Measurements from ENCODE around the gene UBAP1L. TPM values are rescaled to one million over a fixed set of nuclear protein-coding genes. Genes with fewer than 3 reads are reported as not detected.

UBAP1L gene
- total RNA-seq, 1 donor: 2.1 TPM

GRCh38 chr15:65134538-65134937 lies 19.5 kb upstream of the UBAP1L start:
- DNase-seq (ENCODE audit: low read depth): no peak
- no peak overlapping the region for H3K4me3 ChIP-seq (ENCODE audit: low read depth, low read length)
- TF ChIP-seq CTCF (IDR thresholded peaks at IDR 0.05; ENCODE audit: insufficient read depth, low read length): no peak

DNA sequence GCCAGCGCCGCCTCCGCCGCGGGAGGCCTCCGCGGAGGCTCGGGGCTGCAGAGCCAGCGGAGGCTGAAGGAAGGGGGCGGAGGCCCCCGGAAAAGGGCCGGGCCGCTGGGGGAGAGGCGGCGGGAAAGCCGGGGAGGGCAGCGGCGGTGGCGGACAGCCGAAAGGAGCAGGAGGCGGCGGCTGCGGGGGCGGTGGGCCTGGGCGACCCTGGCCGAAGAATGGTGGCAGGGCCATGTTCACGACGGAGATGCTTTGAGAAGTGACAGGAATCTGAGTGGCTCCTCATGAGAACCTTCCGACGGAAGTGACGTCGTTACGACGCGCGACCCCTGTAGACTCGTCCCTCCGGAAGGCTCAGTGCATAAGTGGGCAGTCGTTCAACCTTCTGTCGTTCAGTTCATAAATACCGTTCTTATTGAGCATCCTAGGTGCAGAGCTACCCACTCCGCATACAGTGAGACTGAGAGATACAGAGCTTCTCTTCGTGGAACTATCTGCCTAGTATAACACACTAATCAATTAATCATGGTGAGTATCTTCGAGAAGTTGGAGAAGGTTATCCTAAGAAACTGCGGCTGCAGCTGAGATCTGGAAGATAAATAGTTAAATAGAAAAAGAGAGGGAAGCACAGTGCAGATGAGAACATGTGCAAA lies 18.7 kb upstream of the UBAP1L start, which contains the start of gene PDCD7:
TSS of gene PDCD7 (minus strand) at position 261 of the 653 bp plus-strand sequence. CDS start at position 234, 27 bp downstream.
- DNase-seq (ENCODE audit: low read depth): peak; percentile 91
- peak within 1 kb of the TSS; percentile 82 for H3K4me3 ChIP-seq (ENCODE audit: low read depth, low read length)
- no peak for TF ChIP-seq CTCF (IDR thresholded peaks at IDR 0.05; ENCODE audit: insufficient read depth, low read length)

DNA sequence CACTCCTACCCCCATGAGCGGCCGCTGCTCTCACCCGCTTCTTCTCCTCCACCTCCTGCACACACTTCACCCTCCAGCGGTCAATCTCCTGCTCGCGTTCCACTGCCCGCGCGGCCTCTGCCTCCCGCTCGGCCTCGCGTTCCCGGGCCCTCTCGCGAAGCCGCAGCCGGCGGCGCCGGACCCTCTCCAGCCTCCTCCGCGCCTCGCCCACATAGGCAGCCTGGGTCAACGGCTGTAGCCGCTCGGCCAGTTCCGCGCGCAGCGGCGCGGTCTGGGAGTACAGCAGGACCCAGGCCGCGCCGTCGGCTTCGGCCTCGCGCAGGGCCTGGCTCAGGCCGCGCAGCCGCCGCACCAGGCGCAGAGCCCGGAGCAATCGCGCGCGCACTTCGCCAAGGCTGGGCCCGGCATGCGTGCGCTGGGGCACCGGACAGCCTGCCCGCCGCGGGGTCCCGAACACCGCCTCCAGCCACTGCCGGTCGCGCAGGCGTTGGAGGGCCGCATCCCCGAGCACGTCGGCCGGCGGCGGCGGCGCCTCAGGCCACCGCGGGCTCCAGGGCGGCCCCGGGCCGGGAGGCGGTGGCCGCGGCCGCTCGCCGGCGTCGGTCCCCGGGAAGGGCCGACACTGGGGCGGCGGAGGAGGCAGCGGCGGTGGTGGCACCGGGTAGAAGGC lies 18.0 kb upstream of the UBAP1L start:
- TF ChIP-seq CTCF (IDR thresholded peaks at IDR 0.05; ENCODE audit: insufficient read depth, low read length): no peak
- peak; percentile 40 for DNase-seq (ENCODE audit: low read depth)

DNA sequence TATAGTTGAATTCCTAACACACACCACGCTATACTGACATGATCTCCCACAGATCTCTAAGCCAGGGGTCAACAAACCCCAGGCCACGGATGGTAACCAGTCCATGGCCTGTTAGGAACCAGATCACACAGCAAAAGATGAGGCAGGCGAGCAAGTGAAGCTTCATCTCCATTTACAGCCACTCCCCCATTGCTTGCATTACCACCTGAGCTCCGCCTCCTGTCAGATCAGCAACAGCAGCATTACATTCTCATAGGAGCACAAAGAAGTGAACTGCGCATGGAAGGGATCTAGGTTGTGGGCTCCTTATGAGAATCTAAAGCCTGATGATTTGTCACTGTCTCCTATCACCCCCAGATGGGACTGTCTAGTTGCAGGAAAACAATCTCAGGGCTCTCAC lies 15.9 kb upstream of the UBAP1L start:
- no peak for DNase-seq (ENCODE audit: low read depth)
- H3K4me3 ChIP-seq (ENCODE audit: low read depth, low read length): no peak overlapping the region
- no peak for TF ChIP-seq CTCF (IDR thresholded peaks at IDR 0.05; ENCODE audit: insufficient read depth, low read length)

More for the DNA sequence above, 18.0 kb upstream of the UBAP1L start:
- peak overlapping the region; percentile 82 for H3K4me3 ChIP-seq (ENCODE audit: low read depth, low read length)

DNA sequence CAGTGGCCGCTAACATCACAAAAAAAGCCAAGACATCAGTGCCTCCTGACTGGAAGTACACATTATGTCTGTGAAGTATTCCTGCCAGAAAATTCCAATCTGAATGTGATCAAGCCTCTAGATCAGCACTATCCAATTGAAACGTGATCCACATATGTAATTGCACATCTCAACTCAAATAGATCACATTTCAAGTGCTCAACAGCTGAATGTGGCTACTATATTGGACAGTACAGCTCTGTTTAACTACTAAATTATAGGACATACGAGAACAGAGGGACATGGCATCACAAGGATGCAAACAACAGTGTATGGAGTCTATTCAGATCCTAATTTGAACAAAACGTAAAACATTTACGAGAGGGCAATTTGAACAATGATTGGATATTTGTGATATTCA lies 542 bp upstream of the UBAP1L start:
- no peak for TF ChIP-seq CTCF (IDR thresholded peaks at IDR 0.05; ENCODE audit: insufficient read depth, low read length)
- no peak for DNase-seq (ENCODE audit: low read depth)
- H3K4me3 ChIP-seq (ENCODE audit: low read depth, low read length): no peak overlapping the region

- TF ChIP-seq CTCF (IDR thresholded peaks at IDR 0.05; ENCODE audit: insufficient read depth, low read length): no peak
- peak; percentile 71 for DNase-seq (ENCODE audit: low read depth)
- H3K4me3 ChIP-seq (ENCODE audit: low read depth, low read length): no peak overlapping the region
Measured at GRCh38 chr15:65110676-65111292, 4.2 kb downstream of the UBAP1L start.

Data from fibroblast of the aortic adventitia (primary cell).